Measurements from ENCODE around the gene LDHA. TPM values are rescaled to one million over a fixed set of nuclear protein-coding genes. Genes with fewer than 3 reads are reported as not detected.

Gene LDHA
- total RNA-seq (2014; rRNA removed; shearing (Covaris generic)), result 1,096 and 1,253 TPM in 2 replicates
- polyA plus RNA-seq (2014; cell fraction: nucleus; rRNA removed), result 648 and 766 TPM in 2 replicates

- peak; percentile 91 for DNase-seq (ENCODE audit: extremely low read depth, low read depth)
These were observed at the start of gene LDHA for GRCh38 chr11:18394275-18394927. Gene LDHA (plus strand): TSS chr11:18394563. CDS start chr11:18396843, 2,280 bp downstream.

GRCh38 chr11:18347471-18348125 lies 46.8 kb upstream of the LDHA start:
- no peak for DNase-seq (ENCODE audit: extremely low read depth, low read depth)

GRCh38 chr11:18352581-18352980 lies 41.8 kb upstream of the LDHA start:
- DNase-seq (ENCODE audit: extremely low read depth, low read depth), result no peak

GRCh38 chr11:18358646-18359045 lies 35.7 kb upstream of the LDHA start:
- no peak for DNase-seq (ENCODE audit: extremely low read depth, low read depth)

GRCh38 chr11:18361154-18361553 lies 33.2 kb upstream of the LDHA start:
- no peak for DNase-seq (ENCODE audit: extremely low read depth, low read depth)

GRCh38 chr11:18364495-18365073 lies 29.8 kb upstream of the LDHA start:
- DNase-seq (ENCODE audit: extremely low read depth, low read depth), result no peak

GRCh38 chr11:18365741-18366140 lies 28.6 kb upstream of the LDHA start:
- DNase-seq (ENCODE audit: extremely low read depth, low read depth), result no peak

- no peak for DNase-seq (ENCODE audit: extremely low read depth, low read depth)
These were observed 28.1 kb upstream of the LDHA start for GRCh38 chr11:18366286-18366685.

- DNase-seq (ENCODE audit: extremely low read depth, low read depth), result no peak
These were observed 26.9 kb upstream of the LDHA start for GRCh38 chr11:18367431-18367830.

- DNase-seq (ENCODE audit: extremely low read depth, low read depth), result no peak
These were observed 26.1 kb upstream of the LDHA start for GRCh38 chr11:18368221-18368620.

GRCh38 chr11:18369398-18369797 lies 25.0 kb upstream of the LDHA start:
- no peak for DNase-seq (ENCODE audit: extremely low read depth, low read depth)

- DNase-seq (ENCODE audit: extremely low read depth, low read depth), result no peak
These were observed 23.1 kb upstream of the LDHA start for GRCh38 chr11:18371279-18371678.

GRCh38 chr11:18372201-18372600 lies 22.2 kb upstream of the LDHA start:
- no peak for DNase-seq (ENCODE audit: extremely low read depth, low read depth)

GRCh38 chr11:18374956-18375355 lies 19.4 kb upstream of the LDHA start:
- no peak for DNase-seq (ENCODE audit: extremely low read depth, low read depth)

- DNase-seq (ENCODE audit: extremely low read depth, low read depth), result no peak
These were observed 18.4 kb upstream of the LDHA start for GRCh38 chr11:18375941-18376340.

GRCh38 chr11:18379201-18379600 lies 15.2 kb upstream of the LDHA start:
- no peak for DNase-seq (ENCODE audit: extremely low read depth, low read depth)

- peak; percentile 86 for DNase-seq (ENCODE audit: extremely low read depth, low read depth)
These were observed 10.8 kb upstream of the LDHA start for GRCh38 chr11:18383388-18384156.

- DNase-seq (ENCODE audit: extremely low read depth, low read depth), result peak; percentile 54
These were observed 10.2 kb upstream of the LDHA start for GRCh38 chr11:18384157-18384641.

GRCh38 chr11:18390088-18390487 lies 4.3 kb upstream of the LDHA start:
- DNase-seq (ENCODE audit: extremely low read depth, low read depth), result no peak

GRCh38 chr11:18392434-18393321 lies 1.7 kb upstream of the LDHA start:
- DNase-seq (ENCODE audit: extremely low read depth, low read depth), result no peak

All from NCI-H460 (cell line).